NK-92 treated with Interleukin-12 subunit alpha and Interleukin-12 subunit beta, amount 100 ng/mL, for 24 hours (cell line): Measurements from ENCODE around the gene MCF2L.

Source experiments
- DNase-seq: peaks from one replicate; lab custom pipeline; 2025; lab: John Stamatoyannopoulos, UW

Gene MCF2L

GRCh38 chr13:112943309-112944125 lies 25.5 kb upstream of the MCF2L start:
- no peak for DNase-seq

DNA sequence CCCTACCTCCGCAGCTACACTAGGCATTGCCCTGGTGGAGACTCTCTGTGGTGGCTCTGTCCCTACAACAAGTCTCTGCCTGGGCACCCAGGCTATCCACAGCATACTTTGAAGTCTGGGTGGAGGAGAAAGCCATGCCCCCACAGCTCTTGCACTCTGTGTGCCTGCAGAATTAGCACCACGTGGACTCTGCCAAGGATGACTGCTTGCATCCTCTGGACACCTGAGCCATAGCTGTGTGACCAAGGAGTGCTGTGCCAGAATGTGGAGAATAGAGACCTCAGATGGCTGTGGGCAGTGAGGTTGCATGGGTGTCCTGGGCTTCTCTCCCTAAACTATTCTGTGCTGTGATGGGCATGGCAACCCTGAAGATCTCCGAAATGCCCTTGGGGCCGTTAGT lies 21.2 kb upstream of the MCF2L start:
- DNase-seq, result no peak

GRCh38 chr13:112951674-112952371 lies 17.2 kb upstream of the MCF2L start:
- no peak for DNase-seq

- DNase-seq, result no peak
Measured at GRCh38 chr13:112952759-112953551, 16.1 kb upstream of the MCF2L start.

GRCh38 chr13:112953591-112954487 lies 15.2 kb upstream of the MCF2L start:
- no peak for DNase-seq

- DNase-seq, result no peak
Measured at GRCh38 chr13:112954488-112955270, 14.3 kb upstream of the MCF2L start.

DNA sequence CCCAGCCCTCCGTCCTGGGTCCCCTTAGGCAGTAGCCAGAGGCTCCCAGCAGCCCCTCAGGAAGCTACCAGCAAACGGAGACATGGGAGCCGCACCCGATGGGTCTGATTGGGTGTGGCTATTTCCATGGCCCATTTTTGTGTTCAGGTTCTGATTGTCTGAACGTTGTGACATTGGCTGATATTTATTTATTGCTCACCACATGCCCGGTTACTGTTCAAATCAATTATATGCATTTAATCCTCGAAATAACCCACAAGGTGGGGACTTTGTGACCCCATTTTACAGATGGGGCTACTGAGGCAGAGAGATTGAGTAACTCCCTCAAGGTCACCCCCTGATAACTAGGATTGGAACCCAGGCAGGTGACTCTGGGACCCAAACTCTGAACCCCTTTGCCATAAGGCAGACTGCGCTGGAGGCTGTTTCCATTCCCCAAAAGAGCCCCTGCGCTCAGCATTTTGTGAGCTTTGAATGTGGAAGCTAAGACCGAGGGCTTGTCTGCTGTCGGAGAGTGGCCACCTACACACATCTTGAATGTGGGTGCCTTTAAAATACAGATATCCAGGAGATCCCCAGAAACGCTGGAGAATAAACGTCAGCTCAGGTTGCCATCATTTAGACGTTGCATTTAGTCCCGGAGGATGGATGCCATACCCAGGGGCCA lies 13.6 kb upstream of the MCF2L start:
- DNase-seq, result no peak

- no peak for DNase-seq
Measured at GRCh38 chr13:112955956-112956355, 13.1 kb upstream of the MCF2L start.

DNA sequence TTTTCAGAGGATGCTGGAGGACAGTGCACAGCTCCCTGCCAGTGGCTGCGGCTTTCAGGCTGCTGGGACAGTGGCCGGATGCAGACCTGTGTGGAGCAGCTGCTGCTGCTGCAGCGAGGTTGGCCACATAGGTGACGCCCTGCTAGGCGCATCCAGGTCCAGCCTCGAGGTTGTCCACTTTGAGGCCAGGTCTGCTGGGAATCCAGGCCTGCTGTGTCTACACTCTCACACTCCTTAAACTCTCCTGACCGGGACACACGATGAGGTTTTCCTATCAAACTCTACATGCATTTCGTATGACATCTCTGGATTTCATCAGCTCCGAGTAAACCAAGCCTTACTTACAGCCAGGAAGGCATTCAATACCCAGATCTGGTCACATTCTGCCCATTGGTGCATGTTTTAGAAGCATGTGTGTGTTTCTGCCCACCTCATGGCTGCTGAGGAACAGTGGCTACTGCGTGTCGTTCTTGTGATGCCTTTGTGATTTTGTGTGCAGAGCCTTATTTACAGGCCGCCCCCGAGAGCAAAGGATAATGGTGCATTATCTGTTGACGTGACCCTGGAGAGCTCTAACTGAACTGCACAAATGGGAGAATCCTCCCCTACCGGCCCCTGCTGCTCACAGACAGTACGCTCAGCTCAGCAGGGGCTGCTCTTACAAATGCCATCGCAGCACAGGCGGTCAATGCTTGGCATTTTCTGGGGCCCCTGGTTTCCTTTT lies 12.3 kb upstream of the MCF2L start:
- no peak for DNase-seq

DNA sequence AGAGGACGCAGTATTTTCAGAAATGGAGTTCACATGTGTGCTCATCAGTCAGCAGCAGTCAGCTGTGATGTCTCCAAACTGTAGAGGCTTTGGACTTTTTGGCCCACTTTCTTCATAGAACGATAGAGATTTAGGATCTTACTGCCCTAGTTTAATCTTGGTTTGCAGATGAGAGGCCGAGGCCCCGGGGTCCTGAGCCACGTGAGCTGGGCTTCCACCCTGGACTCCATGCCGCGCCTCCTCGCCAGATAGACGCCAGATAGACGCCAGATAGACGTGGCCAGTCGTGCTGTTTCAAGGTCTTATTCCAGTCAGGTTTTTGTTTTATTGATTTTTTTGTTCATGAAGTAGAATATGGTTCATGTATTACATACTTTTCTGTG lies 11.7 kb upstream of the MCF2L start:
- no peak for DNase-seq

GRCh38 chr13:112958127-112958989 lies 10.7 kb upstream of the MCF2L start:
- no peak for DNase-seq

DNA sequence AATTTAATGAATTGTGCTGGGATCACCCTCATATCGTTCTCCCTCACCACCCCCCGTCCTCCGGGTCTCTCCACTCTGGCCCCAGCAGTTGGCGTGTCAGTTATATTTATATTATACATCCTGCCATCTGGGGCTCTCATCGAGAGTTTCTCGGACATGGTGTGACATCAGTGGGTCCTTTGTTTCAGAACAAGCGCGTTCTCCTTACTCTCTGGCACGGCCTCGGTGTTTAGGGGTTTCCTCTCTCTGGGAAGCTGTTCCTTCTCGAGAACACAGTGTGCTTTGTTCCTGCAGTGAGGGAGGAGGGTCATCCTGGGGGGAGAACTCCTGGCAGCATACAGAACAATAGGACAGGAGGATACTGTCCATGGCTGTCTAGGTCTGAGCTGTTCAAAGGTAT lies 9.8 kb upstream of the MCF2L start:
- no peak for DNase-seq

DNA sequence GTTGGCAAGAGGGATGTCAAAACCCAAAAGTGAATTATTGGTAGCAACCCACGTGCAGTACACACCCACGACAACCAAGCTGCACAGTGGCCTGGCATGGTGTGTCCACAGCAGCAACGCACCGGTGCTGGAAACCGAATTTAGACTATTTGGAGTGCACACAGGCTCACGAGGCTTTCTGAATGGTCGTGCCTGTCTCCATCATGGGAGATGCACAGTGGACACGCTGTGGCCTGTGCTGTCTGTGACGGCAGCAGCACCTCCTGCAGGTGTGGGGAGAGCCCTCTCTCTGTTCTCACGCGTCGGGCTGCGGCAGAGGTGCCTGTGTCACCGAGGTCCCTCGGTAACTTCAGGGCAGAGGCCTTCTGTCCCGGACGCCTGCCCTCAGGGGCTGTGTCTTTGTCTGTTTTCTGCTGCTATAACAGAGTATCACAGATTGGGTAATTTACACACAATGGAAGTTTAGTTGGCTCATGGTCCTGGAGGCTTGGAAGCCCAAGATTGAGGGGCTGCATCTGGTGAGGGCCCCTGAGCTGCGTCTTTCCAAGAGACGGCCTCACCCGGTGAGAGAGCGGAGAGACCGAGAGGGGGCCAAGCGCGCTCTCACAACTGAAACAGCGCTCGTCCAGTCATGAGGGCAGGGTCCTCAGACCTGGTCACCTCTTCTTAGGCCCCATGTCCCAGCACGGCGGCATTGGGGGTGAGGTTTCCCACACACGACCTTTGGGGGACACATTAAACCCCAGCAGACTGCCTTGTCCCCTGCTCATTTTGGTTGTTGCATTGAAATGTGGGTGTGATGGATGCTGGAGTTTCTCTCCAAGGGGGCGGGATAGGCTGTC lies 9.1 kb upstream of the MCF2L start:
- no peak for DNase-seq

DNA sequence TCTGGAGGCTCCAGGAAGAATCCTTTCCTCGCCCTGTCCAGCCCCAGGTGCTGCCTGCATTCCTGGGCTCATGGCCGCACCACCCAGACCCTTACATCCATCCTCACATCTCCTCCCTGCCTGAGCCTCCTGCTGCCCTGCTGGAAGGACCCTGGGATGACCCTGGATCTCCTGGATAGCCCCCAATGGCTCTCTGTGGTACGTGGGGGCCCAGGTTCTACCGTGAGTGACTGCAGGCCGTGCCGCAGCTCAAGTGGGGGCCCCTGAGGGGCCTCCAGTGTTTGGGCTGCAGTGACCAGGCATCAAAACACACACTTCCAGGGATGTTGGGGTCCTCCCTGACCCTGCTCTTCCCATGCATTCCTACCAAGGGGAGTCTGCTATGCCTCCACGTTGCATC lies 8.3 kb upstream of the MCF2L start:
- DNase-seq, result no peak

DNA sequence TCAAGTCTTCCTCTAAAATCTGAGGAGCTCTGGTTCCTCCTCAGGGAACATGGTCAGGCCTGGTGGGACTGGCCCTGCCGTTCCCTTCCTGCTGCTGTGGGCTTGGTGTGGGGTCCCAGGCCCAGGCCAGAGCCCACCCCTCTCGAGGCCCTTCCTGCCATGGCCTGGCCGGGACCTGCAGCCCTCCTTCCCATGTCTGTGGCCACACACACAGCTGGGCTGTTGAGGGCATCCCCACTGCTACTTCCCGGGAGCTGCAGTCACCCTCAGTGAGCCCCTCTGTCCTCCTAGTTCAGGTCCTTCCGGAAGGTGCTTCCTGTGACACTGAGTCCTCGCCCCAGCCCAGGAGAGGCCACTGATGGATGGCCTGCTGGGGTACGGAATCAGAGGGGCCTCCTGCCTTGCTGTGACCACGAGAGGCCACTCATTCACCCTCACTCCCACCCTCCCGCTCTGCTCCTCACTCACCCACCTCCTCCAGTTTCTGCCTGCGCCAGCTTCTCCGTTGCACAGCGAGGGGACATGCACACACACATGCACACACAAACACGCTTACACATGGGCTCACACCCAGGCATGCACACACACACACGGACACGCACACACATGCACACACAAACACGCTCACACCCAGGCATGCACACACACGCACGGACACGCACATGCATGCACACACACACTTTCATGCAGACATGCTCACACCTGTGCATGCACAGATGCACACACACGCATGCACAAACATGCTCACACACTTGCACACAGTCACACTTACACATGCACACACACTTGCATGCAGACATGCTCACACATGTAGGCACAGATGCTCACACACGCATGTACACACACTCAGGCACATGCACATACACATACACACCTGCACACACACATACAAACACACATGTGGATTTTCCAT lies 7.3 kb upstream of the MCF2L start:
- DNase-seq, result no peak

- no peak for DNase-seq
Measured at GRCh38 chr13:112962396-112962795, 6.6 kb upstream of the MCF2L start.
